ENCODE data around the gene IFNAR1. TPM values are rescaled to one million over a fixed set of nuclear protein-coding genes. Genes with fewer than 3 reads are reported as not detected.

Gene IFNAR1
- total and polyA plus RNA-seq, 2 of the 4 experiments (the other 2 are of a cell fraction), result 7.8 to 9.9 TPM

GRCh38 chr21:33302055-33302454, 22.7 kb upstream of the IFNAR1 start:
- H2BK120ac ChIP-seq (ENCODE audit: low read depth, low read length), result no peak overlapping the region
- H3K23ac ChIP-seq (ENCODE audit: low read depth, low read length), result no peak overlapping the region
- ChIA-PET POLR2A (ENCODE audit: unreplicated experiment) (no interaction called here), CTCF (no interaction called here)
- 100% methylated on average over 1 of the region's 7 CpGs; no CpG with 5 or more reads in 1 of the 2 experiments for WGBS, 2 experiments (ENCODE audit: extremely low coverage in 2 of 2, insufficient read length in 1 of 2)
- no peak overlapping the region for H3K4me2 ChIP-seq (ENCODE audit: low read depth, low read length)
- no peak overlapping the region for H3K27ac ChIP-seq (ENCODE audit: insufficient read depth, low read length)
- no peak overlapping the region for H3K4ac ChIP-seq (ENCODE audit: low read depth, low read length)
- intact Hi-C loops (cut with micrococcal nuclease), result no loop called here
- no peak overlapping the region for H2AK9ac ChIP-seq (replicated peaks; ENCODE audit: low read depth, low read length, poor library complexity)
- DNase-seq (no peak), ATAC-seq (ENCODE audit: low read depth) (no peak)
- no peaks in the 10 kb centered on the region for H3K79me1 ChIP-seq (ENCODE audit: low read depth in 1 of 2, low read length in 2 of 2)
- H3K14ac ChIP-seq (replicated peaks; ENCODE audit: low read depth, low read length), result no peak overlapping the region
- peak overlapping the region; percentile 1 for H2AFZ ChIP-seq (replicated peaks; ENCODE audit: low read length, poor library complexity)
- no peak overlapping the region for H3K4me3 ChIP-seq (ENCODE audit: insufficient read depth, low read depth, low read length)
- no peak overlapping the region for H2AK5ac ChIP-seq (ENCODE audit: low read depth, low read length)
- in situ Hi-C loops (cut with MboI; ENCODE audit: low sequenced_read_pairs), result no loop called here
- BruUV-seq (replicated peaks), result no TSS peak
- H2BK5ac ChIP-seq (ENCODE audit: low read depth, low read length, poor library complexity, severe bottlenecking), result no peak overlapping the region
- no peaks in the 10 kb centered on the region for H3K9me1 ChIP-seq (ENCODE audit: insufficient read depth, low read length)
- TF ChIP-seq RCOR1 (IDR thresholded peaks at IDR 0.05; ENCODE audit: insufficient replicate concordance, low read length) (no peak), SMC3 (IDR thresholded peaks at IDR 0.05; ENCODE audit: low read depth, low read length) (no peak), CTCF (conservative IDR thresholded peaks at IDR 0.05; ENCODE audit: low read depth, low read length) (no peak), POLR2A (IDR thresholded peaks at IDR 0.05; ENCODE audit: low read depth, low read length) (no peak), CHD1 (IDR thresholded peaks at IDR 0.05; ENCODE audit: low read depth, low read length) (no peak), MAFK (IDR thresholded peaks at IDR 0.05; ENCODE audit: low read depth, low read length) (no peak), MXI1 (IDR thresholded peaks at IDR 0.05; ENCODE audit: borderline replicate concordance, low read depth, low read length) (no peak), BHLHE40 (IDR thresholded peaks at IDR 0.05; ENCODE audit: low read depth, low read length) (no peak), FOS (IDR thresholded peaks at IDR 0.05; ENCODE audit: low read depth, low read length) (no peak)
- TF ChIP-seq, protein P1, sequence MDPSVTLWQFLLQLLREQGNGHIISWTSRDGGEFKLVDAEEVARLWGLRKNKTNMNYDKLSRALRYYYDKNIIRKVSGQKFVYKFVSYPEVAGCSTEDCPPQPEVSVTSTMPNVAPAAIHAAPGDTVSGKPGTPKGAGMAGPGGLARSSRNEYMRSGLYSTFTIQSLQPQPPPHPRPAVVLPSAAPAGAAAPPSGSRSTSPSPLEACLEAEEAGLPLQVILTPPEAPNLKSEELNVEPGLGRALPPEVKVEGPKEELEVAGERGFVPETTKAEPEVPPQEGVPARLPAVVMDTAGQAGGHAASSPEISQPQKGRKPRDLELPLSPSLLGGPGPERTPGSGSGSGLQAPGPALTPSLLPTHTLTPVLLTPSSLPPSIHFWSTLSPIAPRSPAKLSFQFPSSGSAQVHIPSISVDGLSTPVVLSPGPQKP (IDR thresholded peaks at IDR 0.05; ENCODE audit: borderline replicate concordance, low read depth, low read length), result no peak
- H3K56ac ChIP-seq (ENCODE audit: extremely low read depth, insufficient read depth, low read length), result no peak overlapping the region
- dilution Hi-C loops (cut with HindIII; ENCODE audit: low sequenced_read_pairs, unreplicated experiment), result no loop called here
- H4K5ac ChIP-seq (ENCODE audit: low read depth, low read length), result no peak overlapping the region
- H4K8ac ChIP-seq (ENCODE audit: low read depth in 2 of 2, low read length in 2 of 2), result no peak overlapping the region
- no peak overlapping the region for H3K18ac ChIP-seq (ENCODE audit: low read depth, low read length)
- H3K27me3 ChIP-seq (ENCODE audit: control insufficient read depth, insufficient read depth, low read length), result 0 out of 2 replicates have a peak, but pooled peaks cover 2% of the 10 kb centered on the region
- H2BK15ac ChIP-seq (ENCODE audit: low read depth, low read length), result no peak overlapping the region
- no peak overlapping the region for H2BK20ac ChIP-seq (ENCODE audit: low read depth, low read length)
- no peaks in the 10 kb centered on the region for H3K9me3 ChIP-seq (ENCODE audit: control insufficient read depth, insufficient read depth, low read length)
- H3K4me1 ChIP-seq (ENCODE audit: control insufficient read depth, insufficient read depth, low read length), result peaks cover 5% of the 10 kb centered on the region
- H4K91ac ChIP-seq (ENCODE audit: insufficient read depth, low read depth, low read length), result no peak overlapping the region
- H3K9ac ChIP-seq (ENCODE audit: low read depth, low read length), result no peak overlapping the region
- no peaks in the 10 kb centered on the region for H4K20me1 ChIP-seq (ENCODE audit: insufficient read depth, low read length)
- H3K36me3 ChIP-seq (ENCODE audit: control insufficient read depth, insufficient read depth, low read length), result no peaks in the 10 kb centered on the region

Measured in IMR-90 (cell line).